ENCODE measurements around the gene MLN. TPM values are rescaled to one million over a fixed set of nuclear protein-coding genes. Genes with fewer than 3 reads are reported as not detected.

MLN gene
- total RNA-seq, 2 experiments from 2014 or later = not detected

DNA sequence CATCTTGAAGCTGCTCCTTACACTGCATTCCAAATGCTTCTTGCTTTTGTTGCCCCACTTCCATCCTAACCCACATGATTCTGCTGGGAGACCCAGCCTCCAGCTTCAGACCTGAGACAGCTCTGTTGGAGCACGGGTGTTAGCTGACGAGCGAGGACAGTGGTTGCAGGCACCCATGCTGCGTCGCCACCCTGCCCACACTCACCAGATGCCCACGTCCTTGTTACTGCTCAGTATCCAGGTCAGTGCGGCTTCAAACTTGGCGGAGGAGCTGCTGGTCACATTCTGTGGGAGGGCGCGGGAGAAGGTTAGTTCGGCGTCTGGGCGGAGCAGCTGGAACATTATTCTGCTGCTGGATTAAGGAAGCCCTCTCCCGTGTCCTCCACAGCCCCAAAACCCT, 23.9 kb downstream of the MLN start:
- CTCF ChIA-PET = interaction anchor here (1.0 to 1.7 kb wide), 7 partner anchors 8 to 276 kb away, joined by 3 to 6 read pairs (median 4); partner anchors contain the start of gene LEMD2
- Mint-ChIP-seq H3K27ac (no peak overlapping the region), H3K27me3 (no peaks in the 10 kb centered on the region), H3K9me3 (no peaks in the 10 kb centered on the region), H3K4me1 (ENCODE audit: low read depth) (peaks cover 8% of the 10 kb centered on the region), H3K4me3 (no peak overlapping the region), H3K36me3 (peaks cover 59% of the 10 kb centered on the region)
- DNase-seq = no peak
- intact Hi-C loops (cut with micrococcal nuclease) = no loop called here
- POLR2A ChIA-PET = interaction anchor here (1.9 kb wide), 1 partner anchor 8 kb away, joined by 8 read pairs; the partner anchor contains the start of gene LEMD2

DNA sequence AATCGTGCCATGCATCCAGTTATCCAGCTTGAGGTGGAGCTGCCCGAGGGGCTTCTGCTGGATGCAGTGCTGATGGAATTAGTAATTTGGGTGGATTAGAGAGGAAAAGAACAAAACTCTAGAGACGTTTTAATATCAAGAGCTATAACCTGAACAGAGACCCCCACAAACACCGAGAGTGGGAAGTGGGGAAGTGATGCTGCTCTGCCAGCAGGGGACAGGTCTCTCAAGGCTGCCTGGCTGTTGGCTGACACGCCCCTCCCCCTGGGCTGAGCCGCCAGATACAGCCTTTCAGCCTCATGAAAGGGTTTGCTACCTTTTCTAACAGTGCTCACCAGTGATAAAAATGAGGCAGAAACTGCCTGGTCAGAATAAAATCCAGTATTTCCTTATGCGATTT, 24.5 kb downstream of the MLN start:
- peaks cover 4% of the 10 kb centered on the region for H3K4me1 Mint-ChIP-seq (ENCODE audit: low read depth)
- H3K27ac Mint-ChIP-seq = no peak overlapping the region
- H3K36me3 Mint-ChIP-seq = peaks cover 59% of the 10 kb centered on the region
- DNase-seq = no peak
- ChIA-PET POLR2A (interaction anchor here (1.9 kb wide), 1 partner anchor 9 kb away, joined by 8 read pairs; the partner anchor contains the start of gene LEMD2), CTCF (interaction anchor here (1.0 to 1.8 kb wide), 6 partner anchors 8 to 276 kb away, joined by 3 to 8 read pairs (median 4); partner anchors contain the start of gene LEMD2)
- no peak overlapping the region for H3K4me3 Mint-ChIP-seq
- intact Hi-C loops (cut with micrococcal nuclease) = no loop called here
- H3K27me3 Mint-ChIP-seq = no peaks in the 10 kb centered on the region
- no peaks in the 10 kb centered on the region for H3K9me3 Mint-ChIP-seq

- no peak for DNase-seq
- no peaks in the 10 kb centered on the region for H3K4me1 Mint-ChIP-seq (ENCODE audit: low read depth)
- H3K27me3 Mint-ChIP-seq = no peaks in the 10 kb centered on the region
- intact Hi-C loops (cut with micrococcal nuclease) = no loop called here
- H3K27ac Mint-ChIP-seq = no peak overlapping the region
- H3K36me3 Mint-ChIP-seq = peaks cover 52% of the 10 kb centered on the region
- CTCF ChIA-PET = interaction anchor here (0.6 to 1.8 kb wide), 4 partner anchors 9 to 356 kb away, joined by 3 to 8 read pairs (median 5); no protein-coding TSS in a partner anchor
- no peak overlapping the region for H3K4me3 Mint-ChIP-seq
- no peaks in the 10 kb centered on the region for H3K9me3 Mint-ChIP-seq
- POLR2A ChIA-PET = interaction anchor here (1.9 kb wide), 1 partner anchor 10 kb away, joined by 8 read pairs; the partner anchor contains the start of gene LEMD2
Observed at GRCh38 chr6:33778444-33779121, 25.2 kb downstream of the MLN start.

GRCh38 chr6:33777398-33778388, 26.1 kb downstream of the MLN start:
- H3K4me3 Mint-ChIP-seq = no peak overlapping the region
- intact Hi-C loops (cut with micrococcal nuclease) = no loop called here
- ChIA-PET CTCF (interaction anchor here (0.6 to 1.8 kb wide), 2 partner anchors 10 to 357 kb away, joined by 3 to 8 read pairs; no protein-coding TSS in a partner anchor), POLR2A (interaction anchor here (1.9 kb wide), 1 partner anchor 11 kb away, joined by 8 read pairs; the partner anchor contains the start of gene LEMD2)
- no peaks in the 10 kb centered on the region for H3K4me1 Mint-ChIP-seq (ENCODE audit: low read depth)
- H3K36me3 Mint-ChIP-seq = peaks cover 49% of the 10 kb centered on the region
- no peaks in the 10 kb centered on the region for H3K9me3 Mint-ChIP-seq
- no peaks in the 10 kb centered on the region for H3K27me3 Mint-ChIP-seq
- DNase-seq = no peak
- H3K27ac Mint-ChIP-seq = no peak overlapping the region

DNA sequence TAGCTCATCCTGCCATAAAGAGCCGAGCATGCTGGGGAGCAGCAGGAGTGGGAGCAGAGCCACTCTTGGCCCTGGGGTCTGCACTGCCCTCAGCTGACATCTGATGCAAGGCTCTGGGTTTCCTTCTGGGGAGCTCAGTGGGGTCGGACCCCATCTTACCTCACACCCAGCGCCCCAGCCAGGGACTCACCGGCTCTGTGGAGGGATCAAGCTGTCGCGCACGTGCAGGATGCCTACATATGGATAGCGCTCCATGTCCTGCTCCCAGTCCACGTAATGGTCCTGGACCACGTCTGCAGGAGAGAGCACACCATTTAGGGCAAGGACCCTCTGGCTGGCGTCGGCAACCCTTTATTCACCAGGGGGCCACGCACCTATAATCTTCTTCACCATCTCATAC, 27.0 kb downstream of the MLN start:
- intact Hi-C loops (cut with micrococcal nuclease) = no loop called here
- ChIA-PET CTCF (interaction anchor here (1.1 kb wide), 1 partner anchor 379 kb away, joined by 3 read pairs; no protein-coding TSS in a partner anchor), POLR2A (interaction anchor here (0.7 kb wide), 1 partner anchor 11 kb away, joined by 4 read pairs; no protein-coding TSS in a partner anchor)
- no peaks in the 10 kb centered on the region for H3K27me3 Mint-ChIP-seq
- peaks cover 43% of the 10 kb centered on the region for H3K36me3 Mint-ChIP-seq
- DNase-seq = no peak
- no peak overlapping the region for H3K27ac Mint-ChIP-seq
- no peak overlapping the region for H3K4me3 Mint-ChIP-seq
- H3K9me3 Mint-ChIP-seq = no peaks in the 10 kb centered on the region
- no peaks in the 10 kb centered on the region for H3K4me1 Mint-ChIP-seq (ENCODE audit: low read depth)

DNA sequence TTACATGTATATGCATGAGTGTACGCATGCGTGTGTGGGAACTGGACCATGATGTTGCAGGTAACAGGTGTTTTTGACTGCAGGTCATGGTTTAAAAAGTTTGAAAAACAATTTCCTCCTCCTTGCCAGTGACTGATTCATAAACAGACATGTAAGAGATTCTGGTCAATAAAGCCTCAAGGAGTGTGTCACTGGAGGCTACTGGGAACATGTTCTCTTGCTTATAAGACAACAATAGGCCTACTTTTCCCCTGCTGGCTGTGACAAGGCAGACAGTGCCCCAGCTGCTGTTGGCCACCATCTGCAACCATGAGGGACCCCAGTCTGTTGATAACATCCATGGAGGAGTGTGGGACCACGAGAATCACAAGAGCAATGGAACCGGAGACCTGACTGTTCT, 27.6 kb downstream of the MLN start:
- H3K9me3 Mint-ChIP-seq = no peaks in the 10 kb centered on the region
- ChIA-PET CTCF (interaction anchor here (1.1 kb wide), 1 partner anchor 380 kb away, joined by 3 read pairs; no protein-coding TSS in a partner anchor), POLR2A (interaction anchor here (0.7 kb wide), 1 partner anchor 12 kb away, joined by 4 read pairs; no protein-coding TSS in a partner anchor)
- no peaks in the 10 kb centered on the region for H3K4me1 Mint-ChIP-seq (ENCODE audit: low read depth)
- peaks cover 43% of the 10 kb centered on the region for H3K36me3 Mint-ChIP-seq
- DNase-seq = no peak
- H3K27ac Mint-ChIP-seq = no peak overlapping the region
- H3K27me3 Mint-ChIP-seq = no peaks in the 10 kb centered on the region
- intact Hi-C loops (cut with micrococcal nuclease) = no loop called here
- no peak overlapping the region for H3K4me3 Mint-ChIP-seq

- POLR2A ChIA-PET = no interaction called here
- no peaks in the 10 kb centered on the region for H3K4me1 Mint-ChIP-seq (ENCODE audit: low read depth)
- no peak for DNase-seq
- intact Hi-C loops (cut with micrococcal nuclease) = loop anchor here (5.0 kb wide), 1 partner anchor 378 kb away; no protein-coding TSS in a partner anchor
- H3K27me3 Mint-ChIP-seq = no peaks in the 10 kb centered on the region
- no peak overlapping the region for H3K4me3 Mint-ChIP-seq
- H3K27ac Mint-ChIP-seq = no peak overlapping the region
- CTCF ChIA-PET = no interaction called here
- H3K36me3 Mint-ChIP-seq = peaks cover 33% of the 10 kb centered on the region
- no peaks in the 10 kb centered on the region for H3K9me3 Mint-ChIP-seq
Observed at GRCh38 chr6:33774774-33775173, 29.0 kb downstream of the MLN start.

- ChIA-PET POLR2A (no interaction called here), CTCF (interaction anchor here (0.6 to 9.0 kb wide), 10 partner anchors 11 to 381 kb away, joined by 3 to 254 read pairs (median 13); partner anchors contain the start of genes LEMD2 and UQCC2)
- peaks cover 22% of the 10 kb centered on the region for H3K36me3 Mint-ChIP-seq
Observed at GRCh38 chr6:33772902-33773472, 30.8 kb downstream of the MLN start.

DNA sequence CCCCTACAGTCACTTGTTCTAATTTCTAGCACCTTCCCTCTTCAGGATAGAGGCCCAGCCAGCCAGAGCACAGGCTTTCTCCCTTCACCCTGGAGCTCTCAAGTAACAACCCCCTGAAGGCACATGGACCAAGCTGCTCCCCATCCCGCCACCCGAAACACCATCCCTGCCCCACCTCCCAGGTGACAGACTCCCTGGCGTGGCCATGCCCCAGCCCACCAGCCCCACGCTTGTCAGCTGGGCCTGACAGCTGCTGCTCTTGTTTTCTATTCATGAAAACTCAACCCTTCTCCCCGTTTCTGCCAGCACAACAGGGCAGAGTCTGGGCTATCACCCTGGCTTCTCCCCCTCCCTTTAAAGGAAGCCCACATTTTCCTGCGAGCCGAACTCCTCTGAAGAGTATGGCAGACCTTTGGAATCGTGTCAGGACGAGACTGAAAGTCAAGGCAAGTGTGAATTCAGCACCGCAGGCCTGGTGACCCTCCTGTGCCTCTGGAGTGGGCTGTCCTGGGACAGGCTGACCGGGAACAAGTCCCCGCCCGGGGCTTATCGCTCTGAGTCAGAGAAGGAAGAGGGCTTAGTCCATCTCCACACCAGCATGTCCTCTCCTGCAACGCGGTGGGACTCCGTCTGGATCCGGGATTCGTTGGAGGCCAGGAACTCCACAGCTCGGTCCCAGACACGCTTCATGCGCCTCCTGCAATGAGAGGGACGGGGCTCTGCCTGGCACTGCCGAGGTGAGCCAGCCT, 31.5 kb downstream of the MLN start:
- ChIA-PET CTCF (interaction anchor here (0.6 to 9.0 kb wide), 33 partner anchors 8 to 437 kb away, joined by 3 to 254 read pairs (median 5); partner anchors contain the start of genes LEMD2, UQCC2 and ZBTB9), POLR2A (interaction anchor here (1.0 to 1.2 kb wide), 2 partner anchors 16 to 255 kb away, joined by 3 to 5 read pairs; partner anchors contain the start of gene LEMD2)
- H3K9me3 Mint-ChIP-seq = no peaks in the 10 kb centered on the region
- H3K4me1 Mint-ChIP-seq (ENCODE audit: low read depth) = no peaks in the 10 kb centered on the region
- DNase-seq = no peak
- intact Hi-C loops (cut with micrococcal nuclease) = loop anchor here (5.0 kb wide), 1 partner anchor 380 kb away; no protein-coding TSS in a partner anchor
- H3K36me3 Mint-ChIP-seq = peaks cover 19% of the 10 kb centered on the region
- no peak overlapping the region for H3K4me3 Mint-ChIP-seq
- no peak overlapping the region for H3K27ac Mint-ChIP-seq
- no peaks in the 10 kb centered on the region for H3K27me3 Mint-ChIP-seq

More at GRCh38 chr6:33772902-33773472, 30.8 kb downstream of the MLN start:
- no peaks in the 10 kb centered on the region for H3K4me1 Mint-ChIP-seq (ENCODE audit: low read depth)
- H3K27me3 Mint-ChIP-seq = no peaks in the 10 kb centered on the region
- intact Hi-C loops (cut with micrococcal nuclease) = loop anchor here (5.0 kb wide), 1 partner anchor 379 kb away; no protein-coding TSS in a partner anchor
- DNase-seq = no peak
- H3K4me3 Mint-ChIP-seq = no peak overlapping the region
- no peak overlapping the region for H3K27ac Mint-ChIP-seq
- H3K9me3 Mint-ChIP-seq = no peaks in the 10 kb centered on the region

DNA sequence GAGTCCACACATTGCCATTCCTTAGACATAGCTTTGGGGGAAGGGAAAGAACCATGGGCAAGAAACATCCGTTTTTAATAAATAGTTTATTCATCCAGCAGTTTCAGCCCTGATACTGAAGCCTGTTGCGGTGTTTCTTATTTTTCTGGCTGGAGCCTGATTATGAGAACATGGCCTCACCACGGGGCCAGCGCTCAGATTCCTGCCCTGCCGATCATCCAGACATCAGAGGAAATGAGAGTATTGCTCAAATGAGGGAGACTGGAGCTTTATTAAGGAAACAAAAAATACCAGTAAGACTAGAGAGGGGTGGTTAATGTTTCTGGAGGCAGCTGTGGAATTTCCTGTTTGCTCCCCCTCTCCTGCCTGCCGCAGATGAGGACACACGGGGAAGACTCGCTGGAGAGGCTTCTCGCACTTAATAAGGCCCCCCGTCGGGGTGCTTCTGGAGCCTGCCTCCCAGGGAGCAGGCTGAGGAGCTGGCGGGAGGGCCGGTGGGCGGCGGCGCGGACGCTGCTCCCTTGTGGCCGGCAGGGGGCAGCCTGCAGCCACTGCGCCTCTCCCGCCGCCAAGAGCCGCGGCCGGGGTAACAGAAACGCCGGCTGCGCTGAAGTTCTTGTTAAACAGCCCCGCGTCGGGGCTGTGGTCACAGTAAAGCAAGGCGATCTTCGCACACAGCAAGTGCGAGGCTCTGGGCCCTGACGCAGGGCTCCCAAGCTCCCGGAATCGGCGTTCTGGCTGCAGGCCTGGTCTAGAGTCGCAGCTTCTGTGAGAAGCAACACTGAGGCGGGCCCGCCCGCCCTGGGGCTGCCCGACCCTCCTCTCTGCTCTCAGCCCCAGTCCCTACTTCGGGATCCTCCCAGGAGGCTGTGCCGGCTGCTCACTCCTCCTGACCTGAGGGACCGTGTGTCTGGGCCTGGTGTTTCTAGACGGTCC, 32.4 kb downstream of the MLN start:
- no peaks in the 10 kb centered on the region for H3K27me3 Mint-ChIP-seq
- intact Hi-C loops (cut with micrococcal nuclease) = loop anchor here (5.0 kb wide), 1 partner anchor 381 kb away; no protein-coding TSS in a partner anchor
- POLR2A ChIA-PET = interaction anchor here (0.6 to 1.7 kb wide), 4 partner anchors 17 to 256 kb away, joined by 3 to 5 read pairs (median 4); partner anchors contain the start of genes LEMD2 and UQCC2
- CTCF ChIA-PET = interaction anchor here (0.6 to 9.0 kb wide), 56 partner anchors 8 to 452 kb away, joined by 3 to 254 read pairs (median 4); partner anchors contain the start of genes LEMD2, UQCC2 and ZBTB9
- no peaks in the 10 kb centered on the region for H3K9me3 Mint-ChIP-seq
- peaks cover 16% of the 10 kb centered on the region for H3K36me3 Mint-ChIP-seq
- no peaks in the 10 kb centered on the region for H3K4me1 Mint-ChIP-seq (ENCODE audit: low read depth)
- no peak overlapping the region for H3K4me3 Mint-ChIP-seq
- no peak overlapping the region for H3K27ac Mint-ChIP-seq
- DNase-seq = peak; percentile 70
